Measurements from ENCODE around the gene AGBL4.

Gene AGBL4

DNA sequence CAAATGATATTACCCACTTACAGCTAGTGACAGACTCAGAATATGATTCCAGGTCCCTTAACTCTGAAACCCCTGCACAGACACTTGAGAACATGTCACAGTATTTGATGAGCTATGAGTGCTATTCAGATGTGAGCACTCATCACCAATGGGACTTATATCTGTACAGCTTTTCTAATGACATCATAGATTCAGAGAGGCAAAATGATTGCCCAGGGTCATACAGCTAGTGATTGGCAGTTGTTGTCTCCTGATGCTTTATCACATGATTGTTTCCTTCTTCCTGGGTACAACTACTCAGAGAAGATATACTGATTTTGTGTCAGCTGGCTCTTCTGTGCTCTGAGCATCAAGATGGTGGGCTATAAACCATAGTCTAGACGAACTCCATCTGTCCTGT is 819.0 kb downstream of the AGBL4 start:
- no peak for DNase-seq (ENCODE audit: extremely low read depth, low read depth)
- H3K4me3 ChIP-seq (replicated peaks; ENCODE audit: low read depth, low read length), result no peak overlapping the region
- no peak for TF ChIP-seq CTCF (IDR thresholded peaks at IDR 0.05; ENCODE audit: low read depth, low read length, missing control alignments)

- TF ChIP-seq CTCF (IDR thresholded peaks at IDR 0.05; ENCODE audit: low read depth, low read length, missing control alignments), result no peak
- no peak overlapping the region for H3K4me3 ChIP-seq (replicated peaks; ENCODE audit: low read depth, low read length)
- no peak for DNase-seq (ENCODE audit: extremely low read depth, low read depth)
Observed at GRCh38 chr1:49200738-49201137, 823.0 kb downstream of the AGBL4 start.

DNA sequence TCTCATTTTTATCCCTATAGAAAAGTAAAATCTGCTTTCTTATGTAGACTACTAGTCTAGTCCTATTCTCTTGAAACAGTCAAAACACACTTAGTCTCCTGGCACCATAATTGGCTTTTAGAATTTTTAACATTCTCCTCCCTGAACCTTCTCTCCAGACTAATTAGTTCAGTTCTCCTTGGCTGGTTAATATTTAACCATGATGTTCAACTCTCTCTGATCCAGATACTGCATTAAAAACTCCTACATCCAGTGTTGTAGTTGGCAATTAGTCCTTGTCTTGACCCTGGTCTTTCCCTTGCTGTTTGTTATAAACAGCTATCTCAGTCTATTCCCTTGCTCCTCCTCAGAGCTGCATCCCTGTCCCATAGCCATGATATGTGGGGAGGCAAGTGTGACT is 824.2 kb downstream of the AGBL4 start:
- no peak overlapping the region for H3K4me3 ChIP-seq (replicated peaks; ENCODE audit: low read depth, low read length)
- no peak for TF ChIP-seq CTCF (IDR thresholded peaks at IDR 0.05; ENCODE audit: low read depth, low read length, missing control alignments)
- no peak for DNase-seq (ENCODE audit: extremely low read depth, low read depth)

- no peak overlapping the region for H3K4me3 ChIP-seq (replicated peaks; ENCODE audit: low read depth, low read length)
- TF ChIP-seq CTCF (IDR thresholded peaks at IDR 0.05; ENCODE audit: low read depth, low read length, missing control alignments), result no peak
- no peak for DNase-seq (ENCODE audit: extremely low read depth, low read depth)
Observed at GRCh38 chr1:49197081-49197480, 826.7 kb downstream of the AGBL4 start.

- TF ChIP-seq CTCF (IDR thresholded peaks at IDR 0.05; ENCODE audit: low read depth, low read length, missing control alignments), result no peak
- DNase-seq (ENCODE audit: extremely low read depth, low read depth), result no peak
- H3K4me3 ChIP-seq (replicated peaks; ENCODE audit: low read depth, low read length), result no peak overlapping the region
Observed at GRCh38 chr1:49190138-49190537, 833.6 kb downstream of the AGBL4 start.

DNA sequence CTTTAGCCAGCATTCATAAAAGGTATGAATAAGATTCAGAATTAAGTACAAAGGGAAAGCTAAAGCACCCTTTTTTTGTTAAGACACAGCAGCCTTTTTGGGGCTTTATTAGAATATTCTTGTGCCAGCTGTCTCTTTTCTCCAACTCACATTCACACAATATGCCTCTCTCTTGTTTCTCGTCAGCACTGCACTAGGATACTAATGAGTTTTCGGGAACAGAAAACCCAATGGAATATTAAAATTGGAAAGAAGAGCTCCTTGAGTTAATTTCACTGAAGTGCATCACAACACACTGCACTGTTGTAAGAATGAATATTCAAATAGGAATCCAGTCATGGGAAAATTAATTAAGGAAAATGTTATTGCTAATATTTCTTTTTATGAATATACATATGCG is 836.7 kb downstream of the AGBL4 start:
- no peak overlapping the region for H3K4me3 ChIP-seq (replicated peaks; ENCODE audit: low read depth, low read length)
- no peak for TF ChIP-seq CTCF (IDR thresholded peaks at IDR 0.05; ENCODE audit: low read depth, low read length, missing control alignments)
- no peak for DNase-seq (ENCODE audit: extremely low read depth, low read depth)

- no peak for DNase-seq (ENCODE audit: extremely low read depth, low read depth)
- no peak overlapping the region for H3K4me3 ChIP-seq (replicated peaks; ENCODE audit: low read depth, low read length)
- TF ChIP-seq CTCF (IDR thresholded peaks at IDR 0.05; ENCODE audit: low read depth, low read length, missing control alignments), result no peak
Observed at GRCh38 chr1:49185450-49185980, 838.2 kb downstream of the AGBL4 start.
